Trophoblast cell (in vitro differentiated cells and primary cell): ENCODE results near the gene KRTAP5-4.
"Not testable (repeated sequence)": the region's sequence is repeated elsewhere in the genome, so short reads cannot be mapped to it uniquely, and the experiment has no call there.

Source experiments
- DNase-seq, 2 donors: peaks; one replicate each; pipeline ENCODE4 v3.0.0-alpha.2; 2016
- H2AFZ ChIP-seq: 2 replicates; pipeline ENCODE4 v1.6.1; 2013; ENCODE audit warnings: low read length, moderate library complexity, mild to moderate bottlenecking; ENCODE audit not compliant: insufficient read depth, poor library complexity
- H2AK5ac ChIP-seq: 2 replicates; pipeline ENCODE4 v1.6.1; 2013; ENCODE audit warnings: mild to moderate bottlenecking, low read length
- H2BK120ac ChIP-seq: 2 replicates; pipeline ENCODE4 v1.6.1; 2013; ENCODE audit warnings: low read length, mild to moderate bottlenecking, moderate library complexity; ENCODE audit not compliant: insufficient read depth, poor library complexity
- H2BK12ac ChIP-seq: 2 replicates; pipeline ENCODE4 v1.6.1; 2013; ENCODE audit warnings: mild to moderate bottlenecking, low read length, moderate library complexity
- H2BK5ac ChIP-seq: 2 replicates; pipeline ENCODE4 v1.6.1; 2013; ENCODE audit warnings: low read length, low read depth, moderate library complexity, mild to moderate bottlenecking; ENCODE audit not compliant: poor library complexity
- H3K14ac ChIP-seq: 2 replicates; pipeline ENCODE4 v1.6.1; 2013; ENCODE audit warnings: mild to moderate bottlenecking, low read length
- H3K18ac ChIP-seq: 2 replicates; pipeline ENCODE4 v1.6.1; 2013; ENCODE audit warnings: mild to moderate bottlenecking, low read length
- H3K23ac ChIP-seq: 2 replicates; pipeline ENCODE4 v1.6.1; 2013; ENCODE audit warnings: low read length
- H3K27ac ChIP-seq: 2 replicates; pipeline ENCODE4 v1.5.1; 2013; ENCODE audit warnings: low read depth, mild to moderate bottlenecking, inconsistent platforms, low read length, moderate library complexity
- H3K27me3 ChIP-seq: 2 replicates; pipeline ENCODE4 v1.6.1; 2013; ENCODE audit warnings: inconsistent platforms, mild to moderate bottlenecking, low read length, moderate library complexity; ENCODE audit not compliant: insufficient read depth
- H3K36me3 ChIP-seq, 2 experiments: 1 replicate in 1 of 2; 2 replicates in 1 of 2; pipeline ENCODE4 v1.6.1; 2013; ENCODE audit warnings: low read length in 2 of 2, mild to moderate bottlenecking in 2 of 2, moderate library complexity in 1 of 2; ENCODE audit not compliant: insufficient read depth in 2 of 2, control insufficient read depth in 1 of 2
- H3K4ac ChIP-seq: 2 replicates; pipeline ENCODE4 v1.6.1; 2013; ENCODE audit warnings: low read depth, mild to moderate bottlenecking, low read length, moderate library complexity
- H3K4me1 ChIP-seq, 2 experiments: 1 replicate in 1 of 2; 2 replicates in 1 of 2; pipeline ENCODE4 v1.6.1; 2013; ENCODE audit warnings: low read length in 2 of 2, mild to moderate bottlenecking in 2 of 2, moderate library complexity in 1 of 2; ENCODE audit not compliant: insufficient read depth in 2 of 2, control insufficient read depth in 1 of 2
- H3K4me2 ChIP-seq: 2 replicates; pipeline ENCODE4 v1.6.1; 2013; ENCODE audit warnings: inconsistent platforms, mild to moderate bottlenecking, low read length, moderate library complexity
- H3K4me3 ChIP-seq: 2 replicates; pipeline ENCODE4 v1.5.1; 2013; ENCODE audit warnings: mild to moderate bottlenecking, low read depth, low read length, inconsistent platforms
- H3K79me1 ChIP-seq: one replicate; pipeline ENCODE4 v1.6.1; 2013; ENCODE audit warnings: low read length
- H3K79me2 ChIP-seq: 2 replicates; pipeline ENCODE4 v1.6.1; 2013; ENCODE audit warnings: low read length, mild to moderate bottlenecking; ENCODE audit not compliant: control insufficient read depth, insufficient read depth, poor library complexity
- H3K9ac ChIP-seq: 2 replicates; pipeline ENCODE4 v1.6.1; 2013; ENCODE audit warnings: mild to moderate bottlenecking, low read length
- H3K9me3 ChIP-seq: 2 replicates; pipeline ENCODE4 v1.6.1; 2013; ENCODE audit warnings: low read depth, mild to moderate bottlenecking, control low read depth, inconsistent platforms, low read length; ENCODE audit not compliant: insufficient read depth
- H4K12ac ChIP-seq: 2 replicates; pipeline ENCODE4 v1.6.1; 2013; ENCODE audit warnings: low read depth, mild to moderate bottlenecking, low read length, moderate library complexity
- H4K8ac ChIP-seq: 2 replicates; pipeline ENCODE4 v1.6.1; 2013; ENCODE audit warnings: low read depth, mild to moderate bottlenecking, low read length, moderate library complexity
- H4K91ac ChIP-seq: one replicate; pipeline ENCODE4 v1.6.1; 2013; ENCODE audit warnings: low read depth, mild to moderate bottlenecking, low read length, moderate library complexity
- WGBS: extraction: QIAGEN DNeasy Blood & Tissue Kit; methylation state at CpG from one replicate; pipeline ENCODE4 v1.1.7; 2013; ENCODE audit warnings: missing lambda C conversion rate; ENCODE audit not compliant: insufficient read length, insufficient coverage; ENCODE audit errors: extremely low coverage; 5-methylcytosine and 5-hydroxymethylcytosine counted together

Gene KRTAP5-4

DNA sequence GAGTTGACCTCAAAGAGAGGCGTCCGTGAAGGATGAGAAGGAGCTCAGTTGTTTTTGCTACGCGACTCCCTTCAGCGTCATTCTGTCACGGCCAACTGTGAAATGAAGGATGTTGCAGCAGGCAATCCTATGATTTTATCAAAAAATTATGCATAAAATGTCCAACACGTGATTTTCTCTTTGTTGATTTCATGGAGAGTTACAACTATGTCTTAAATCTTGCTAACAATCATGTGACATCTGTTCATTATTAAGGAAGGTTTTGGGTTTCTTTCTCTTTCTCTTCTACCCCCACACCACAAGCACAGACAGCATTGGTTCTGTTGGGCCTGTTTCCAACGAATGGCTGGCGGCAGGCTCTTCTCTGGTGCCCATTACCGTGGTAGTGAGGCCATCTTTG lies 3.7 kb downstream of the KRTAP5-4 start:
- WGBS = no CpG with 5 or more reads among the region's 10 CpGs

DNA sequence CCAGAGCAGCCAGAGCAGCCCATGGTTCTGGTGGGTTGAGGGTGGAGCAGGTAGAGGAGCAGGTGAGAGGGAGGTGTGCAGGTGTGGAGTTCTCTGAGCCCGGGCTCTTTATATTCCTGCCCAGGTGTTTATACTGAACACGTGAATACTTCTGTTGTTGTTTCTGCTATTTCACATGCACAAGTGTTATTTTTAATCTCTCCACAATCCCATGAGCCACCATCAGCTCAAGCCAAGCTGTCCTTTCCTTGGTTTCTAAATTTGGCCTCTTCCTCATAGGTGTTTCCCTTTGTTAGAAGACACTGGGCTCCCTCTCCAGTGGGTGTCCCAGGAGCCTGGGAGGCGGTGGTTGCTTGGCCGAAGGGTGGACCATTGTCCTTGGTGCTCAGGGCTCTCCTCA lies 13.6 kb downstream of the KRTAP5-4 start, which contains the start of gene KRTAP5-3:
TSS of gene KRTAP5-3 (minus strand) at position 101 of the 400 bp plus-strand sequence. CDS start at position 23, 78 bp downstream.
- no peak for DNase-seq
- Histone ChIP-seq H4K12ac (no peak within 1 kb of the TSS), H2AK5ac (no peak within 1 kb of the TSS), H3K79me1 (no peaks in the 10 kb centered on the region), H3K18ac (no peak within 1 kb of the TSS), H3K9ac (no peak within 1 kb of the TSS), H3K4ac (no peak within 1 kb of the TSS), H3K23ac (no peak within 1 kb of the TSS), H2AFZ (no peak within 1 kb of the TSS), H3K79me2 (no peaks in the 10 kb centered on the region), H3K4me1 (no peaks in the 10 kb centered on the region), H3K36me3 (no peaks in the 10 kb centered on the region), H2BK120ac (no peak within 1 kb of the TSS), H4K8ac (no peak within 1 kb of the TSS), H3K4me2 (no peak within 1 kb of the TSS), H4K91ac (no peak within 1 kb of the TSS), H2BK12ac (no peak within 1 kb of the TSS), H3K4me3 (no peak within 1 kb of the TSS), H2BK5ac (no peak within 1 kb of the TSS), H3K14ac (no peak within 1 kb of the TSS), H3K27me3 (no peaks in the 10 kb centered on the region), H3K9me3 (peaks cover 1% of the 10 kb centered on the region), H3K27ac (no peak within 1 kb of the TSS)
- no CpG with 5 or more reads among the region's 4 CpGs for WGBS

More for the DNA sequence above, 3.7 kb downstream of the KRTAP5-4 start:
- H3K4ac ChIP-seq = no peak overlapping the region
- peaks cover 10% of the 10 kb centered on the region for H3K9me3 ChIP-seq
- H3K27ac ChIP-seq = no peak overlapping the region
- no peak overlapping the region for H3K9ac ChIP-seq
- H3K79me2 ChIP-seq = no peaks in the 10 kb centered on the region
- no peak overlapping the region for H4K8ac ChIP-seq
- H3K27me3 ChIP-seq = no peaks in the 10 kb centered on the region
- no peak overlapping the region for H2BK120ac ChIP-seq
- no peaks in the 10 kb centered on the region for H3K79me1 ChIP-seq
- no peak overlapping the region for H4K12ac ChIP-seq
- DNase-seq = no peak
- no peak overlapping the region for H2AK5ac ChIP-seq
- H3K36me3 ChIP-seq = no peaks in the 10 kb centered on the region
- no peak overlapping the region for H3K23ac ChIP-seq
- H3K14ac ChIP-seq = no peak overlapping the region
- no peak overlapping the region for H2BK5ac ChIP-seq
- no peak overlapping the region for H3K18ac ChIP-seq
- H3K4me1 ChIP-seq = no peaks in the 10 kb centered on the region
- H2BK12ac ChIP-seq = no peak overlapping the region
- no peak overlapping the region for H3K4me3 ChIP-seq
- H4K91ac ChIP-seq = no peak overlapping the region
- no peak overlapping the region for H2AFZ ChIP-seq
- H3K4me2 ChIP-seq = no peak overlapping the region

DNA sequence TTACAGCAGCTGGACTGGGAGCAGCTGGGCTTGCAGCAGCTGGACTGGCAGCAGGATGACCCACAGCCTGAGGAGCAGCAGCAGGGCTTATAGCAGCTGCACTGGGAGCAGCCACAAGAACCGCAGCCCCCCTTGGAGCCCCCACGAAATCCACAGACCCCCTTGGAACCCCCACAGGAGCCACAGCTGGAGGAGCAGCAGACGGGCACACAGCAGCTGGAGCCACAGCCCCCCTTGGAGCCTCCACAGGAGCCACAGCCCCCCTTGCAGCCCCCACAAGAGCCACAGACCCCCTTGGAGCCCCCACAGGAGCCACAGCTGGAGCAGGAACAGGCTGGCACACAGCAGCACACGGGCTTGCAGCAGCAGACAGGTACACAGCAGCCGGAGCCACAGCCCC lies 14.0 kb downstream of the KRTAP5-4 start:
- H2BK120ac ChIP-seq, H4K12ac ChIP-seq, H3K4me1 ChIP-seq, H3K79me2 ChIP-seq, H3K23ac ChIP-seq, H3K36me3 ChIP-seq, DNase-seq, H3K4ac ChIP-seq, H2BK5ac ChIP-seq, H3K18ac ChIP-seq, H3K27me3 ChIP-seq, H2BK12ac ChIP-seq, H3K79me1 ChIP-seq, H3K9me3 ChIP-seq, H3K14ac ChIP-seq, H4K91ac ChIP-seq, H3K4me3 ChIP-seq, H4K8ac ChIP-seq, H3K27ac ChIP-seq, H3K4me2 ChIP-seq, H2AK5ac ChIP-seq, H3K9ac ChIP-seq, H2AFZ ChIP-seq: not testable (repeated sequence)
- no CpG with 5 or more reads among the region's 5 CpGs for WGBS

DNA sequence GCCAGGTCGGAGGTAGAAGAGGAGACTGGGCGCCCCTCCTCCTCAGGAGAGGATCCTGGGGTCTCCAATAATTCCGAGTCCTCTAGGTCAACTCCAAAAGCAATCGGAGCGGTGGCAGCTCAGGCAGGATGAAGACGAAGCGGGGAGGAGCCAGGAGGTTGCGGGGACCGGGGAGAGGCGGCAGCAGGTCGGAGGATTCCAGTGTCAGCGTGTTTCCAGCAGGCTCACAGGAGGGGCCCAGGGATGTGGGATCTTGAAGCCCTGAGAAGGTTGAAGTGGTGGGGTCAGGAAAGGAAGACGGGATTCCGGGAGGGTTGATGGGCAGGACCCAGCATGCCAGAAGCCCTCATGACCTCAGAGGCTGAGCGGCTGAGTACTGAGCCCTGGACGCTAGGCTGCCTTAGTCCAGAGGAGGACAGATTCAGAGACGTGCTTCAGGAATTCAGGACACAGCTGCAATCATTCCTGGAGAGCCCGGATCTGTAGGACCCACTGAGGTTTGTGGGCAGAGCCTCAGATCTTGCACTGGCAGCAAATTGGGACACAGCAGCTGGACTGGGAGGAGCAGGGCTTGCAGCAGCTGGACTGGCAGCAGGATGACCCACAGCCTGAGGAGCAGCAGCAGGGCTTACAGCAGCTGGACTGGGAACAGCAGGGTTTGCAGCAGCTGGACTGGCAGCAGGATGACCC lies 14.6 kb downstream of the KRTAP5-4 start:
- H4K8ac ChIP-seq, H3K14ac ChIP-seq, H3K79me2 ChIP-seq, H3K79me1 ChIP-seq, H3K18ac ChIP-seq, H3K9ac ChIP-seq, H2BK5ac ChIP-seq, DNase-seq, H4K12ac ChIP-seq, H4K91ac ChIP-seq, H2AK5ac ChIP-seq, H3K27ac ChIP-seq, H3K4me1 ChIP-seq, H2BK12ac ChIP-seq, H3K4me2 ChIP-seq, H3K23ac ChIP-seq, H3K4me3 ChIP-seq, H3K36me3 ChIP-seq, H3K9me3 ChIP-seq, H3K4ac ChIP-seq, H2BK120ac ChIP-seq, H2AFZ ChIP-seq, H3K27me3 ChIP-seq: not testable (repeated sequence)
- no CpG with 5 or more reads among the region's 18 CpGs for WGBS
